Panc1 (cell line): ENCODE results near the gene WHRN. TPM values are rescaled to one million over a fixed set of nuclear protein-coding genes. Genes with fewer than 3 reads are reported as not detected.

Source experiments
- ATAC-seq: fragments of 200-7000 bp; cut with Tn5 transposase; 2 replicates; pipeline ENCODE4 v1.9.1; 2020; ENCODE audit warnings: mild to moderate bottlenecking, moderate library complexity
- BruUV-seq: library from RNA; stranded (reverse); fragments of 400-500 nt; replicated peaks from 2 replicates; lab custom pipeline; 2021; lab: Mats Ljungman, UMichigan
- CTCF ChIA-PET: fragments of 300-600 bp; sonication (Branson Sonifier 250); formaldehyde crosslinking; loops from one replicate; lab custom pipeline; 2022; ENCODE audit warnings: antibody characterized with exemption; lab: Charles Lee
- POLR2A ChIA-PET: fragments of 300-600 bp; sonication (Branson Sonifier 250); formaldehyde crosslinking; loops from one replicate; lab custom pipeline; 2022; ENCODE audit warnings: antibody characterized with exemption; lab: Charles Lee
- DNase-seq: peaks from one replicate; pipeline ENCODE4 v3.0.0-alpha.2; 2010; ENCODE audit warnings: low read depth, low spot score
- H3K27ac ChIP-seq: 2 replicates; pipeline ENCODE4 v1.5.1; 2011; ENCODE audit warnings: mild to moderate bottlenecking, low read length, inconsistent platforms
- H3K27me3 ChIP-seq: fragments of 200-500 bp; sonication (Bioruptor generic); 2 replicates; pipeline ENCODE4 v1.6.0; 2014; ENCODE audit warnings: low read length, inconsistent platforms; ENCODE audit not compliant: control insufficient read depth, insufficient read depth
- H3K36me3 ChIP-seq: fragments of 200-500 bp; sonication (Bioruptor generic); 2 replicates; pipeline ENCODE4 v1.5.1; 2014; ENCODE audit warnings: inconsistent platforms, mild to moderate bottlenecking, low read length, moderate library complexity; ENCODE audit not compliant: control insufficient read depth, insufficient read depth
- H3K4me1 ChIP-seq: 2 replicates; pipeline ENCODE4 v1.5.1; 2011; ENCODE audit warnings: inconsistent platforms, mild to moderate bottlenecking, low read length, moderate library complexity; ENCODE audit not compliant: control insufficient read depth, insufficient read depth
- H3K4me3 ChIP-seq, 2 experiments: 2 replicates each; pipeline ENCODE4 v1.5.1; 2011 to 2012; ENCODE audit warnings: low read depth in 2 of 2, low read length in 2 of 2, mild to moderate bottlenecking in 2 of 2, inconsistent platforms in 1 of 2, moderate library complexity in 1 of 2
- H3K9me3 ChIP-seq: fragments of 200-500 bp; sonication (Bioruptor generic); 2 replicates; pipeline ENCODE4 v1.5.1; 2014; ENCODE audit warnings: low read depth, mild to moderate bottlenecking, inconsistent platforms, low read length, moderate library complexity; ENCODE audit not compliant: control insufficient read depth, insufficient read depth
- CTCF ChIP-seq: fragments of 450-650 bp; IDR thresholded peaks from 2 replicates; pipeline ENCODE4 v1.5.1; 2017; ENCODE audit warnings: mild to moderate bottlenecking
- POLR2AphosphoS5 ChIP-seq: IDR thresholded peaks from 2 replicates; pipeline ENCODE4 v1.6.1; 2012; ENCODE audit warnings: mild to moderate bottlenecking, low read depth, low read length, moderate library complexity
- SIN3A ChIP-seq: IDR thresholded peaks from 2 replicates; pipeline ENCODE4 v1.6.1; 2012; ENCODE audit warnings: low read depth, mild to moderate bottlenecking, low read length, moderate library complexity, borderline replicate concordance; ENCODE audit not compliant: insufficient read depth
- TCF7L2 ChIP-seq: IDR thresholded peaks from 2 replicates; pipeline ENCODE4 v1.6.1; 2011; ENCODE audit warnings: mild to moderate bottlenecking, low read depth, low read length, inconsistent platforms
- in situ Hi-C: cut with HindIII; loops from 2 replicates; pipeline ENCODE4 v1.10.0; 2016; ENCODE audit warnings: low sequenced_read_pairs, low pct_unique_long_range_greater_than_20kb
- intact Hi-C: fragments of 100-400 bp; cut with micrococcal nuclease; formaldehyde crosslinking; loops from one replicate; pipeline ENCODE4 v1.10.0; 2022; ENCODE audit not compliant: unreplicated experiment
- total RNA-seq: library from RNA; stranded (reverse); gene quantifications from one replicate; pipeline ENCODE4 v1.2.1, GENCODE V29; 2021; ENCODE audit not compliant: unreplicated experiment
- TF ChIP-seq, protein P1 (sequence below), 2 experiments: IDR thresholded peaks; 2 replicates each; pipeline ENCODE4 v1.6.1; 2011 to 2012; ENCODE audit warnings: low read depth in 2 of 2, control low read depth in 1 of 2, low read length in 1 of 2, mild to moderate bottlenecking in 1 of 2, moderate library complexity in 1 of 2; ENCODE audit not compliant: insufficient read depth in 1 of 2

WHRN gene
- total RNA-seq, 1 experiment from 2014 or later, result 18.0 TPM

DNA sequence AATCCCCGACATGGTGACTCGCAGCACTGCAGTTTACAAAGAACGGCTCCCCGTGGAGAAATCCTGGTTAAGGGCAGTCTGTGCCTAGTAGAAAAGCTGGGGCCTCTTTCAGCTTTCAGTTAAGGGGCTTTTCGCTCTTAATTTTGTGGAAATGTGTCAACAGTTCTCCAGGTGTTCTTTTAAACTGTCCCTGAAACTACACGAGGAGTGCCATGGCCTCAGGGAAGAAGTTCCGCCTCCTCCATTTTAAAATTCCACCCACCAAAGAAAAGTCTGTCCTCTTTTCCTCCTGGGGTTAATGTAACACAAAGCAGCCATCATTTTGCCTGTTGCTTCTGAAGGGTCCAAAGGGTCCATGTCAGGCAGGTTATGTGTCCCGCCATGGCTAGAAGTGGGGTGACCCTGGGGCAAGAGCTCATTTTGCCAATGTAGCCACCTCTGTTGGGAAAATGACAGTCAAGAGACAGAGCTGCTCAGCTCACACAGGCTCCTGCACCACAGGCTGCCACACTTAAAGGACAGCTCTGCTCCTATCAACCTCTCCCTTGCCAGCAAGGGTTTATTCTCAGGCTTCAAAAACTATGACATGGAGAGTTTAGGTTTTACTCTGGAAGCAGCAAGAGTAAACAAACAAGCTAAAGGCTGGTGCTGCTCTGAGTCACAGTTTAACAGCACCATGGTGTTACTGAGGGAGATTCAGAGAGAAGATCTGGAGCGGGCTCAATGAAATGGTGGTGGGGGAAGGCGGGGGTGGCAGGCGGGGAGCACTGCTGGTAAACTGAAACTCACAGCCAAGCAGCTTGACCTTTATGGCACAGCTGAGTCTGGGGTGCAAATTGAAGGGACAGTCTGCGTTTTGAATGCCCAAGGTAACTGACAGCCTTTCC is 3.2 kb downstream of the WHRN start:
- TF ChIP-seq CTCF (no peak), TCF7L2 (no peak), SIN3A (no peak), POLR2AphosphoS5 (no peak)
- TF ChIP-seq, protein P1, sequence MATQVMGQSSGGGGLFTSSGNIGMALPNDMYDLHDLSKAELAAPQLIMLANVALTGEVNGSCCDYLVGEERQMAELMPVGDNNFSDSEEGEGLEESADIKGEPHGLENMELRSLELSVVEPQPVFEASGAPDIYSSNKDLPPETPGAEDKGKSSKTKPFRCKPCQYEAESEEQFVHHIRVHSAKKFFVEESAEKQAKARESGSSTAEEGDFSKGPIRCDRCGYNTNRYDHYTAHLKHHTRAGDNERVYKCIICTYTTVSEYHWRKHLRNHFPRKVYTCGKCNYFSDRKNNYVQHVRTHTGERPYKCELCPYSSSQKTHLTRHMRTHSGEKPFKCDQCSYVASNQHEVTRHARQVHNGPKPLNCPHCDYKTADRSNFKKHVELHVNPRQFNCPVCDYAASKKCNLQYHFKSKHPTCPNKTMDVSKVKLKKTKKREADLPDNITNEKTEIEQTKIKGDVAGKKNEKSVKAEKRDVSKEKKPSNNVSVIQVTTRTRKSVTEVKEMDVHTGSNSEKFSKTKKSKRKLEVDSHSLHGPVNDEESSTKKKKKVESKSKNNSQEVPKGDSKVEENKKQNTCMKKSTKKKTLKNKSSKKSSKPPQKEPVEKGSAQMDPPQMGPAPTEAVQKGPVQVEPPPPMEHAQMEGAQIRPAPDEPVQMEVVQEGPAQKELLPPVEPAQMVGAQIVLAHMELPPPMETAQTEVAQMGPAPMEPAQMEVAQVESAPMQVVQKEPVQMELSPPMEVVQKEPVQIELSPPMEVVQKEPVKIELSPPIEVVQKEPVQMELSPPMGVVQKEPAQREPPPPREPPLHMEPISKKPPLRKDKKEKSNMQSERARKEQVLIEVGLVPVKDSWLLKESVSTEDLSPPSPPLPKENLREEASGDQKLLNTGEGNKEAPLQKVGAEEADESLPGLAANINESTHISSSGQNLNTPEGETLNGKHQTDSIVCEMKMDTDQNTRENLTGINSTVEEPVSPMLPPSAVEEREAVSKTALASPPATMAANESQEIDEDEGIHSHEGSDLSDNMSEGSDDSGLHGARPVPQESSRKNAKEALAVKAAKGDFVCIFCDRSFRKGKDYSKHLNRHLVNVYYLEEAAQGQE (IDR thresholded peaks at IDR 0.05; ENCODE audit: insufficient read depth in 1 of 2, low read depth in 2 of 2, low read length in 1 of 2), result no peak
- peak overlapping the region; percentile 90 for H3K27ac ChIP-seq
- peak overlapping the region; percentile 65 to 86 for H3K4me3 ChIP-seq
- no peaks in the 10 kb centered on the region for H3K27me3 ChIP-seq
- H3K9me3 ChIP-seq, result no peaks in the 10 kb centered on the region
- ChIA-PET CTCF (interaction anchor here (0.6 to 1.2 kb wide), 3 partner anchors 96 to 154 kb away, joined by 4 to 5 read pairs (median 5); no protein-coding TSS in a partner anchor), POLR2A (interaction anchor here (0.6 to 1.2 kb wide), 2 partner anchors 85 to 97 kb away, joined by 3 to 7 read pairs; partner anchors contain the start of gene ATP6V1G1)
- no peaks in the 10 kb centered on the region for H3K36me3 ChIP-seq
- in situ Hi-C loops, result no loop called here
- peak; percentile 33 for ATAC-seq
- no peak for DNase-seq
- peaks cover 24% of the 10 kb centered on the region for H3K4me1 ChIP-seq
- intact Hi-C loops, result loop anchor here (5.0 kb wide), 1 partner anchor 150 kb away; no protein-coding TSS in a partner anchor
- TSS peak; percentile 19 for BruUV-seq

- Histone ChIP-seq H3K4me3 (no peak overlapping the region), H3K27ac (peak overlapping the region; percentile 90), H3K9me3 (no peaks in the 10 kb centered on the region), H3K4me1 (peaks cover 19% of the 10 kb centered on the region), H3K36me3 (no peaks in the 10 kb centered on the region), H3K27me3 (no peaks in the 10 kb centered on the region)
- no peak for TF ChIP-seq TCF7L2
- no peak for TF ChIP-seq SIN3A
- no peak for TF ChIP-seq CTCF
- TF ChIP-seq, protein P1 (IDR thresholded peaks at IDR 0.05; ENCODE audit: insufficient read depth in 1 of 2, low read depth in 2 of 2, low read length in 1 of 2), result no peak
- TF ChIP-seq POLR2AphosphoS5, result no peak
- intact Hi-C loops (loop anchor here (5.0 kb wide), 1 partner anchor 152 kb away; no protein-coding TSS in a partner anchor), in situ Hi-C loops (no loop called here)
- ATAC-seq, result no peak
- no peak for DNase-seq
- CTCF ChIA-PET, result no interaction called here
- BruUV-seq, result no TSS peak
- POLR2A ChIA-PET, result no interaction called here
Measured at GRCh38 chr9:114500697-114501292, 4.5 kb downstream of the WHRN start.
